ENCODE data around the gene MDC1.
"Not testable (repeated sequence)": the region's sequence is repeated elsewhere in the genome, so short reads cannot be mapped to it uniquely, and the experiment has no call there.

The MDC1 gene

DNA sequence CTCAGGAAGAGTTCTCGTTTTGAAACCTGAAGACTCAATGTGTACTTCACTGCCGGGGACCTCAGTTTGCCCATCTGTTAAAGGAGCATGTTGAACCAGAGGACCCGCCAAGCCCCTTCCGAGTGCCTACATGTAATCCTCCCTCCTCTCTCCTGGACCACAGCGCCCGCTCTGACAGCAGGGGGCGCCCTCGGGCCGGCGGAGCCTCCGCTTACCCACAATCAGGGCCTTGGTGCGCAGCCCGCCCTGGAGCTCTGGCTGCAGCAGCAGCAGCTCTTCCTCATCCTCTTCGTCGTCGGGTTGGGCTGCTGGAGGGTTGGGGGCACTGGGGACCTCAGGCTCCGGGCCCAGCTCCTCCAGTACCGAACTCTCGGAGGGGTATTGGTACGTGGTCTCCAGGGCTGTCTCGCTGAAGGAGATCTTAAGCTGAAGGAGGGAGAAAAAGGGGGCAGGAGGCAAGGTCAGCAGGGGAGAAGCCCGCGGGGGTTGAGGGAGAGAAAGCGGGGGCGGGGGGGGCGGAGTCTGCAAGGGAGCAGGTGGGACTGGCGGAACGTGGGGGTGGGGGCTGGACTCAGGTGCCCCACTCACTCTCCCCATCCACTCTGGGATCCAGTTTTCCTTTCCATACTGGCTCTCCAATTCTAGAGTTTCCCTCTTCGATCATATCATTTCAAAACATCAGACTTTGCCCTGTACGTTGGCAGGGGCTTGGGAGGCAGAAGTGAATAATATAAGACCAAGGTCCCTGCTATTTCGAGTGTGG lies 37.9 kb downstream of the MDC1 start:
- peak; percentile 66 for DNase-seq

DNA sequence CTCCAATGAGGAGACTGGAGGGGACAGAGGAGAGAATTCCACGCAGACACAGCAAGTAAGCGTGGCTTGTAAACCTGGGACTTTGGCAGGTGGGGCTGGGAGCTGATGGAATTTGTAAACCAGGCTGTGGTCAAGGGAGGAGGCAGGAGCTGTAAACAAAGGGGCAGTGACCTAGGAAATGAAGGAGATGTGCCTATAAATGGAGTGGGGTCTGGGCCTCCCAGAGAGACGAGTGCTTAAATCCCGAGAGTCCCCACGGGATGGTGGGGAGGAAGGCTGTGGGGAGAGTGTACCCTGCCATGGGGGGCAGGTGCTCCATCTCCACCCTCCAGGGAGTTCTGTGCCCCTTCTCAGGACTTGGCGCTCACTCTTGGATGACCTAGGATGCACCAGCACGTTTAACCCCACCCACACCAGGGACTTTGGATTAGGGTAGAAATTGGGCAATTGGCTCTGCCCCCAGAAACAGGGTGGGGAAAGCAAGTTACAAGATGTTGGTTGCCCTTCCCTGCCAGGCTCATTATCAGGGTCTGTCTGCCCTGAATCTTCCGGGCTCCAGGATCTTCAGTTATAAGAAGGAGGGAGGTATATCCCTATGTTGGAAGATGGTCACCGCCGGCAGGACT lies 40.3 kb downstream of the MDC1 start:
- no peak for DNase-seq

DNA sequence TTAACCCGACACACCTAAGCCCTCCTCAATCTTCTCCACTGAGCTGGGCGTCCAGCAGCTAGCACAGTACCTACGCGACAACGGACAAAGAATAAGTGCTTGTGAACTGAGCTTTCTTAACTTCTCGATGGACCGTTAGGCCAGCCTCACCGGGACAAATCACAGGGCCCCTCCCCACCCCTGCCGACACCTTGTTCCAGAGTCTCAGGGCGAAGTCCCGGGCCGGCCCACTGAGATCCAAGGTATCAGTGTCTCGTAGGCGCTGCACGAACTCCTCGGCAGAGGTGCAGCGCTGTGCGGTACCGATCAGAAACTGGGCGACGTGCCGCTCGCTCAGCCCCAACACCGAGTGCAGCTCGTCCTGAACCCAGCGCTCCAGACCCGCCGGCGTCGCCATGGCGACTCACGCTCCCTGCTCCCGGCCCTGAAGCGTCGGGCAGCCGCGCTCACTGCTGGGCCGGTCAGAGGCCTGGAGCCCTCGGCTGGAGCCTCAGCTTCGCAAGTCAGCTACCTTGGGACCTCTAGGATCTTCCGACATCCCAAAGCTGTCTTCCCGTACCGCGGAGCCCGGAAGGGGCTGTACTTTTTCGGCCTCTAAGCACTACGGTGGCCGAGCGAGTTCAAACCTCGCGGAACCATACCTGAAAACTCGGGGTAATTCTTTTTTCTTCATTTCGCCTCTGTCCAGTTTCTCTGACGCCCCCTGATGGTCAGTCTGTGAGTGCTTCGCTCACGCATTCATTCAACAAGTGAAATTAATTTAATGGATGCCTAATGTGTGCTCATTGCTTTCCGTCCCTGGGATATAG lies 44.4 kb downstream of the MDC1 start, which contains the start of gene DHX16:
TSS of gene DHX16 (minus strand) at position 562 of the 809 bp plus-strand sequence. CDS start at position 397, 165 bp downstream.
- peak; percentile 98 for DNase-seq

DNA sequence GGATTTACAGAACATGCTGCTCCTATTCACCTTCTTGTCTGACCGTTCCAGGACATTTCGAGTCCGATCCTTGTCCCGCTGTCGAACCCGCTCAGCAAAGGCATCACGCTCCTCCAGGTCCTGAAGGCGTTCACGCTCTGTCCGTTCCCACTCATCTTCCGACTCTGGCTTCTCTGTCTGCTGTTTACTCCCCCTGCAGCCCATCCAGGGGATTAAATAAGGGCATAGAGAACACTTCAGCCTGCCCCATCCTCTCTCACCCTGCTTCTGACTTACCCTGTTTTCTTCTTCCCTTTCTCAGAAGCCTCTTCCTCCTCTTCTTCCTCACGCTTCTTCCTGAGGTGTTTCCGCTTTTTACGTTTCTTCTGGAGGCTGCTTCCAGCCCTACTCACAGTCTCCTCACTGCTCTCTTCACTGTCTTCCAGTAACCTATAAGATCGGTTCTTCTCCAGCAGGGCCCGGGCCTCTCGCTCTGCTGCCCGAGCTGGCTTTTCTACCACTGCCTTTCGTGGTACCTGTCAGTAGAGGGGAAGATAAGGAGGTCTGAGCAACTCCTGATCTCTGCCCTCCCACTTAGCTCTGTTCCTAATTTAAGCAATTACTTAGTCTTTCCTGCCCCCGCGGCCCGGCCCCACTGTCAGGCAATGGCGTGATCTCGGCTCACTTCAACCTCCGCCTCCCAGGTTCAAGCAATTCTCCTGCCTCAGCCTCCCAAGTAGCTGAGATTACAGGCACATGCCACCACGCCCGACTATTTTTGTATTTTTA lies 46.1 kb downstream of the MDC1 start:
- DNase-seq: no peak

DNA sequence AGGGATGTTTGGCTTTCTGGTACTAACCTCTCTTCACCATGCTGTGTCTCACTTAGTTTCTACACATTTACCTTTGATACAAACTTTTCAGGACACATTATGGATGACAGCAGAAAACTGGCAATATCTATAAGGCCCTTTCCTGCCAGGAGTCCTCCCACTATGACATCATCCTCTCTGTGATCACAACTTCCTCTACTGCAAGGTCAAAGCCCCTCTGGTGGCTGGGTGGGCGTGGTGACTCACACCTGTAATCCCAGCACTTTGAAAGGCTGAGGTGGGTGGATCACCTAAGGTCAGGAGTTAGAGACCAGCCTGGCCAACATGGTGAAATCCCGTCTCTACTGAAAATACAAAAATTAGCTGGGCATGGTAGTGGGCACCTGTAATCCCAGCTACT lies 50.8 kb downstream of the MDC1 start:
- DNase-seq: not testable (repeated sequence)

DNA sequence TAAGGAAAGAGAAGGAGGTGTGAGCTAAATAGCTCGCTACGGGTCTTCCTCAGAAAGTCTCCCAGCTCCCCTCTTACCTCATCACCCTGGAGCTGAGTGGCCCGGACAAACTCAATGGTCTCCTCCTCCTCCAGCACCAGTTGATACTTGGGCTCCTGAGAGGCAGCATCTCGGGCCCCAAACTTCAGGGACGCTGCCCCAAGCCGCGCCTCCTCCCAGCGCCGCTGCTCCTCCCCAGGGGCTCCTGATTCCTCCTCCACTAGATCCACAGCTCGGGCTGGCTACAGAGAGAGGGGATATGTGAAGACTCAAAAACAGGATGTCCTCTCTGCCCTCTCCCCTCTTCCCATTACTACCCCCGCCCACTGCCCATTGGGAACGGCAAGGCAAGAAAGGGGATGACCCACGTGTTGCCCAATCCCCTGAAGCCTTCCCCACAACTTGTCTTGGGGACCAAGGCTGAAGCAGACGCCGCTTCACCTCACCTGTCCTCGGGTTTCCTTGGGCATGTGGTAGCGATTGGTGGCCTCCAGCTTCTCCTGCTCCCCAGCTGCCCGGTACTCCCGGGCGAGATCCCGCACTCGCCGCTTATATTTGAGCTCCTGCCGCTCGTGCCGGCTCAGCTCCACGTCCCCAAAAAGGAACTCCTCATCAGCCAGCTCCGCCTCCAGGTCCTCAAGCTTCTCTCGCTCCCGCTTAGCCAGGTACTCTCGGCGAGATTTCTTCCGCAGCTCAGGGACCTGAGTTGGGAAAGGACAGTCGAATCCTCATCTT lies 51.9 kb downstream of the MDC1 start:
- DNase-seq: no peak

DNA sequence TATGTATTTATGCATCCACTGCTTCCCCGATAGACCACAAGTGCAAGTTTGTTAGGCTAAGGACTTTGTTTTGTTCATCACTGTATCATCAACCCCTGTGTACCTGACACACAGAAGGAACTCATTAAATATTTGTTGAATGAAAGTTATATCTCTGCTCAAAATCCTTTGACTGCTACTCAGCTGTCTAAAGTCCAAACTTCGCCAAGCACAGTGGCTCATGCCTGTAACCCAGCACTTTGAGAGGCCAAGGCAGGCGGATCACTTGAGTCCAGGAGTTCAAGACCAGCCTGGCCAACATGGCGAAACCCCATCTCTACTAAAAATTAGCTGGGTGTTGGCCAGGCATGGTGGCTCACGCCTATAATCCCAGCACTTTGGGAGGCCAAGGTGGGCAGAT lies 59.2 kb downstream of the MDC1 start:
- DNase-seq: not testable (repeated sequence)

DNA sequence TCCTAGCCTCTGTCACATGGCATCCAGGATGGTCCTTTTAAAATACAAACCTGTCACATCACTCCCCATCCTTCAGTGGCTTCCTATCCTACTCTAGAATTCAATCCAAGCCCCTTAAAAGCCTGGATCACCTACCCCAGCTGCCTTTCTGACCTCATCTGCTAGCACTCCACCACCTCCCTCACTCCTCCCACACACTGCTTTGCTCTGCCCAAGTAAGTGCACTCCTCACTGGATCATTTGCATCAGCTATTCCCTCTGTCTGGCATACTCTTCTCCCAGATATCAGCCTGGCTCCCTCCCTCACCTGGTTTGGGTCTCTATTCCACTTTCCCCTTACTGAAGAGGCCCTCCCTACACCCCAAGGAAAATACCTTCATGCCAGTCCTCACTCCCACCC lies 59.6 kb downstream of the MDC1 start:
- no peak for DNase-seq

DNA sequence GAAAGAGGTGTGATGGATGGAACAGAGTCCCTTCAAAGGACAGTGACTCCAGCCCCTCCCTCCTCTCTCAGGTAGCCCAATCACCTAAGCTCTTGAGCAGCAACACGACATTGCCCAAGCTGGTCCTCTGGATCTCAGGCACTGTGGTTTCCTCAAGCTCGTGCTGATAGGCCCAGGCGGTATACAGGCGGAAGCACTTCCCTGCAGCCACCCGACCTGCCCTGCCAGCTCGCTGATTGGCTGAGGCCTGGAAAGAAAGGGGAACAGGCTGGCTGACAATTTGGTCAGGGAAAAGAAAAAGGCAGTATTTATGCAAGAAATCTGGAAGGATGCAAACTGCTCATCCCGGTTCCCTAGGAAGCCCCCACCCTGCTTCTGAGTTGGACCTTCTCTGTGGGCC lies 60.6 kb downstream of the MDC1 start:
- no peak for DNase-seq

DNA sequence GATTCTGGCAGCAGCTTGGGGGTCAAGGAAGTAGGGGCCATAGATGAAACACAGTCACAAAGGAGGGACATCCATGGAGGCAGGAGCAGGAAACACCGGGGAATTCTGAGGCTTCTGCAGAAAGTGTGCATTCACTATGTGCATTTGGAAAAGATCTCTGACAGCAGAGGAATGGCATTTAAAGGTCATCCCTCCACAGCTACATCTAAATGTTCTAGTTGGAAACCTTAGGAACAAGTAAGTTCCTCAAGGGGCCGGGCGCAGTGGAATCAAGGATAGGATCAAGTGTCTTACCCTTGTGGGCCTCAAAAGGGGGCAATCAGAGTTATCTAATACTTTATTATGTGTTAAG lies 61.4 kb downstream of the MDC1 start:
- no peak for DNase-seq

DNA sequence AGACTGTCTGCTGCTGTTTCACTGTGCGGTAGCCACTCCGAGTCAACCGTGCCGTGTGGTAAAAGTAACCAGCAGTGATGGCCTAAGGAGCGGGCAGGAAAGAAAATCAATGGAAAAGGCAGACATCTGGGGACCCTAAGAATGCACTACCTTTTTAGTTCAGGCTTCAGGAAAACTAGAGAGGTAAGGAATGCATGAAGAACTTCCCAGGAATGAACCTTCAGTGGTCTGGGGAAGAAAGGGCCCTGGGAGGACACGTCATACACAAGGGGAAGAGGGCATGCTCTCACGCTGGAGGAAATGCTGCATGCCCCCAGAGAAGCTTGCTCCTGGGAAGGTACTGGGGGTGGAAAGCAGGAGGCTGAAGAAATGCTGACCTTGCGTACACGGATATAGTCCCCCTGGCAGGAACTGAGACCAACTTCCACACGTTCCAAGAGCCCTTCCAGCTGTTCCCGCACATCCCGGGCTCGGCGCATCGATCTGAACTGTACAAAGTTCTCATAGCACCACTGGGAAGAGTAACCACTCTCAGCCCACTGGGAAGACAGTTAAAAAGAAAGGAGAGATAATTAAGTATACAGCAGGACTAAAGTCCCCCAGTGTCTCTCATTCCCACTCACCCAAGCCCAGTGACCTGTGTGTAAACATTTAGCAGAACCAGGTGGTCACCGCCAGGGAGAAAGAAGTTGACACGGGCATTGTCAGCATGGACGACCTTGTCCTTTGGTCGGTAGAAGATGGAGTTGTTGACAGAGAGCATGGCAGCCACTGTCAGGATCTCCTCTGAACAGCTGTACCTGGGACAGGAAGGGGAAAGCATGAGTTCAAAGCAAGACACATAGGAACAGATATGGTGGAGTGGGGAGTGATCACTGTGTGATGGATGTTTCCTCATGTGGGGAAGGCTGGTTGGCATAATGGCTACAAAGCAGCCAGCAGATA lies 62.0 kb downstream of the MDC1 start:
- no peak for DNase-seq

DNA sequence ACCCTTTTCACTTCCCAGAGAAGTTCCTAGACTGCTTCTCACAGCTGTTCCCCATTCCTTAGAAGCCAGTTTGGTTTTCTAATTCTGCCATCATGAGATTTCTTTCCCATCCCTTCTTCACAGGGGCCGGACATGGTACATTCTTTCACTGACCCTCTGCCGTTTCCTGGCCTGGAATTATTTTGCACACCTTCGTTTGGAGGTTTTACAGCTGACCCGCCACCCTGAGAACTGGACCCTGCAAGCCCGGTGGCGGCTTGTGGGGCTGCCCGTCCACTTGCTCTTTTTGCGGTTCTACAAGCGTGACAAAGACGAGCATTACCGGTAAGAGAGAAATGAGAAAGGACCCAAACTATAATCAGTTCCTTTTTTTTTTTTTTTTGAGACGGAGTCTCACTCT lies 65.9 kb downstream of the MDC1 start:
- no peak for DNase-seq
